K562 (cell line): ENCODE results near the gene KIF26A. TPM values are rescaled to one million over a fixed set of nuclear protein-coding genes. Genes with fewer than 3 reads are reported as not detected.

Experiments
- ATAC-seq: fragments of 200-7000 bp; cut with Tn5 transposase; 3 replicates; pipeline ENCODE4 v1.9.1; 2020; ENCODE audit warnings: moderate library complexity
- BruUV-seq: library from RNA; stranded (reverse); fragments of 400-500 nt; replicated peaks from 2 replicates; lab custom pipeline; 2021; lab: Mats Ljungman, UMichigan
- CTCF ChIA-PET: fragments of 300-600 bp; formaldehyde crosslinking; extraction: SDS; loops from one replicate; lab custom pipeline; 2021; ENCODE audit warnings: low intra/inter-chr PET ratio; lab: Yijun Ruan, JAX
- POLR2A ChIA-PET: fragments of 300-600, 350-650 bp; sonication (Branson Sonifier 250); formaldehyde crosslinking; extraction: SDS; loops from one replicate; lab custom pipeline; 2021; ENCODE audit warnings: antibody characterized with exemption, inconsistent platforms; lab: Yijun Ruan, JAX
- DNase-seq, 4 experiments: peaks; one replicate each; pipeline versions ENCODE4 v3.0.0 to v3.0.0-alpha.2; 2011 to 2018; ENCODE audit warnings: low spot score in 3 of 4, mixed read lengths in 3 of 4; ENCODE audit errors: extremely low read depth in 1 of 4
- FAIRE-seq: peaks from 2 replicates; lab custom pipeline; 2011; peaks lifted over from hg19 to GRCh38; lab: Jason Lieb, UNC
- H2AFZ ChIP-seq: 2 replicates; pipeline ENCODE4 v1.6.0; 2011; ENCODE audit warnings: low read depth, low read length, control low read depth, inconsistent platforms
- H3K27ac ChIP-seq: fragments of 200-600 bp; 3 replicates; pipeline ENCODE4 v1.8.0; 2011; ENCODE audit warnings: low read depth, mild to moderate bottlenecking, control low read depth, inconsistent platforms, low read length, moderate library complexity, mixed read lengths; ENCODE audit errors: extremely low read depth
- H3K27me3 ChIP-seq, 2 experiments: fragments of 300-600 bp in 1 of 2; 2 replicates in 1 of 2; 3 replicates in 1 of 2; pipeline versions ENCODE4 v1.6.0 to v1.8.0; 2011; ENCODE audit warnings: inconsistent platforms in 2 of 2, low read length in 2 of 2, mild to moderate bottlenecking in 1 of 2, mixed read lengths in 1 of 2, moderate library complexity in 1 of 2; ENCODE audit not compliant: control insufficient read depth in 2 of 2, insufficient read depth in 2 of 2
- H3K36me3 ChIP-seq: fragments of 300-600 bp; 3 replicates; pipeline ENCODE4 v1.8.0; 2011; ENCODE audit warnings: mild to moderate bottlenecking, low read length, inconsistent platforms; ENCODE audit not compliant: control insufficient read depth, insufficient read depth
- H3K4me1 ChIP-seq, 2 experiments: fragments of 200-600 bp in 1 of 2; replicated peaks in 1 of 2; 2 replicates in 1 of 2; 3 replicates in 1 of 2; pipeline versions ENCODE4 v1.5.1 to v1.8.0; 2011; ENCODE audit warnings: inconsistent platforms in 2 of 2, low read length in 2 of 2, mild to moderate bottlenecking in 1 of 2, mixed read lengths in 1 of 2, moderate library complexity in 1 of 2; ENCODE audit not compliant: control insufficient read depth in 2 of 2, insufficient read depth in 2 of 2
- H3K4me2 ChIP-seq: 2 replicates; pipeline ENCODE4 v1.6.1; 2011; ENCODE audit warnings: low read length, control low read depth, inconsistent platforms, mixed read lengths; ENCODE audit not compliant: insufficient read depth
- H3K4me3 ChIP-seq: fragments of 200-600 bp; sonication (generic), shearing (Covaris generic); 2 replicates; pipeline ENCODE4 v1.5.1; 2016; ENCODE audit warnings: control low read depth, inconsistent platforms
- H3K79me2 ChIP-seq: fragments of 200-600 bp; 3 replicates; pipeline ENCODE4 v1.8.0; 2011; ENCODE audit warnings: low read length, inconsistent platforms; ENCODE audit not compliant: control insufficient read depth, insufficient read depth
- H3K9ac ChIP-seq, 2 experiments: 2 replicates each; pipeline versions ENCODE4 v1.6.0 to v1.6.1; 2011; ENCODE audit warnings: low read depth in 2 of 2, low read length in 2 of 2, control low read depth in 1 of 2, inconsistent platforms in 1 of 2, mild to moderate bottlenecking in 1 of 2, mixed read lengths in 1 of 2; ENCODE audit not compliant: insufficient read depth in 1 of 2
- H3K9me1 ChIP-seq: one replicate; pipeline ENCODE4 v1.6.0; 2011; ENCODE audit warnings: inconsistent platforms, mild to moderate bottlenecking, low read length, moderate library complexity; ENCODE audit not compliant: control insufficient read depth, insufficient read depth
- H3K9me3 ChIP-seq: replicated peaks from 2 replicates; pipeline ENCODE4 v1.5.1; 2011; ENCODE audit warnings: low read depth, low read length, inconsistent platforms; ENCODE audit not compliant: control insufficient read depth, insufficient read depth
- H4K20me1 ChIP-seq: replicated peaks from 2 replicates; pipeline ENCODE4 v1.6.1; 2011; ENCODE audit warnings: low read length, inconsistent platforms, mixed read lengths; ENCODE audit not compliant: control insufficient read depth, insufficient read depth
- BRF1 ChIP-seq: IDR thresholded peaks from 3 replicates; pipeline ENCODE4 v1.6.1; 2011; ENCODE audit warnings: borderline replicate concordance, mild to moderate bottlenecking; ENCODE audit not compliant: insufficient read length; ENCODE audit errors: extremely low read depth
- RFX5 ChIP-seq: IDR thresholded peaks from 2 replicates; pipeline ENCODE4 v1.6.1; 2011; ENCODE audit warnings: low read depth, mild to moderate bottlenecking, improper control_type of control experiment, low read length
- TEAD4 ChIP-seq, 2 experiments: sonication (generic) in 1 of 2; formaldehyde crosslinking in 1 of 2; IDR thresholded peaks; 2 replicates each; pipeline versions ENCODE4 v1.6.1 to v1.8.0; 2012 to 2022; ENCODE audit warnings: borderline replicate concordance in 1 of 2, inconsistent platforms in 1 of 2, low read length in 1 of 2, mild to moderate bottlenecking in 1 of 2, missing genetic modification reagents in 1 of 2
- ZNF133 ChIP-seq: fragments of 250-450 bp; sonication (Bioruptor Pico); IDR thresholded peaks from 2 replicates; pipeline ENCODE4 v1.4.0; 2020; ENCODE audit warnings: mild to moderate bottlenecking
- ZNF696 ChIP-seq: fragments of 250-450 bp; sonication (Bioruptor Pico); conservative IDR thresholded peaks from 2 replicates; pipeline ENCODE4 v1.4.0; 2020; ENCODE audit warnings: mild to moderate bottlenecking, moderate library complexity
- WGBS: fragments of 100-300 bp; shearing (Covaris generic); methylation state at CpG from one replicate; pipeline ENCODE4 v1.1.6; 2016; ENCODE audit warnings: low coverage, mixed read lengths; ENCODE audit not compliant: insufficient coverage; ENCODE audit errors: missing lambda C conversion rate; 5-methylcytosine and 5-hydroxymethylcytosine counted together
- in situ Hi-C: fragments of 300-500 bp; cut with MboI; formaldehyde crosslinking; loops from 4 replicates; pipeline ENCODE4 v1.15.0; 2018; ENCODE audit warnings: inconsistent platforms, mixed read lengths
- intact Hi-C: fragments of 100-400 bp; cut with micrococcal nuclease; formaldehyde crosslinking; loops from 2 replicates; pipeline ENCODE4 v1.14.2; 2022
- polyA plus RNA-seq, 8 experiments: library from polyadenylated mRNA; depleted of rRNA in 4 of 8; stranded (reverse) in 5 of 8; unstranded in 3 of 8; fragments of >200 nt; fragmentation: Nextera tagmentation in 2 of 8; fragmentation: Illumina TruSeq in 1 of 8; extraction: Ambion mirVana in 2 of 8; extraction: Trizol in 1 of 8; gene quantifications; 2 replicates each; pipeline versions ENCODE4 v1.2.1 to v1.2.3, GENCODE V29; 2011 to 2014; ENCODE audit warnings: inconsistent platforms in 1 of 8, missing spikeins in 1 of 8
- total RNA-seq, 7 experiments: library from RNA; depleted of rRNA in 6 of 7; stranded (reverse); fragments of >200 nt in 6 of 7; fragmentation: Illumina TruSeq in 2 of 7; extraction: Trizol in 2 of 7; gene quantifications; 2 replicates each; pipeline versions ENCODE4 v1.2.1 to v1.2.3, GENCODE V29; 2011 to 2021; ENCODE audit warnings: low replicate concordance in 1 of 7
- TF ChIP-seq, protein P1 (sequence below): fragments of 450-650 bp; conservative IDR thresholded peaks from 2 replicates; pipeline ENCODE4 v1.6.1; 2016; ENCODE audit warnings: missing genetic modification characterization, low read depth, mild to moderate bottlenecking, missing compliant biosample characterization, moderate library complexity

The KIF26A gene
- total and polyA plus RNA-seq, 9 of the 15 experiments (the other 6 are each of a cell fraction or from before 2014, with no cell fraction given), result 0.04 TPM; not detected in 8

DNA sequence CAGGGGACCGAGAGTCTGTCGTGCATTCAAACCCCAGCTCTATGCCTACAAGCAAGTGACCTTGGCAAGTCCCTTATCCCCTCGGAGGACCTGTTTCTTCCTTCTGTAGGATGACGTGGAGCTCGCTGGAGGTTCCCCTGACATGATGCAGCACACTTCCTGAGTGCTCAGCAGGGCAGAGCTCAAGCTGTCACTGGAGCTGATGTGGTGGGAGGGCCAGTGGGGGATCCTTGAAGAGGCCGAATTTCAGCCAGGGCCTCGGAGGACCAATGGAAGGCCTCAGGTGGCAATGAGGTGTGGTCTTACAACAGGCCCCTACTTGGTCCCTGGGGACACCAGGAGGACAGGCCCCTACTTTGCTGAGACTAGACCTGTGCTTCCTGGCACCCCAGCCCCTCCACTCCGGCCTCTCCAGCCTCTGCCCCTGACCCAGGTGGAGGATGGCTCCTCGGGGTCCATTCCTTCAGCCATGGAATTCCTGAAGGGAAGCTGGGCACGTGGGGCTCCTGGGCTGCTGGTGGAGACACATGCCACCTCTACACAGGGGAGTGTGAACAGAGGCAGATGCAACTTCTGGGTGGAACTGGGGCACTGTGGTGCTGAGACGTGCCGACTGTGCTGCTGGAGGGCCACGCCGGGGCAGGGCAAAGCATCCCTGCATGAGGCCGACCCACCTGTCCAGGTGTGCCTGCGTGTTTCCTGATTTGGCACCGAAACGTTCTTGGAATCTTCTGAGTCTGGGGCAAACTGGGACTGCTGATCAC is 18.7 kb upstream of the KIF26A start:
- Histone ChIP-seq H4K20me1 (no peaks in the 10 kb centered on the region), H3K27me3 (no peaks in the 10 kb centered on the region), H3K36me3 (no peaks in the 10 kb centered on the region), H3K9ac (no peak overlapping the region), H3K4me1 (no peaks in the 10 kb centered on the region), H3K4me3 (no peak overlapping the region), H2AFZ (no peak overlapping the region), H3K4me2 (no peak overlapping the region), H3K27ac (no peak overlapping the region), H3K79me2 (no peaks in the 10 kb centered on the region), H3K9me3 (no peaks in the 10 kb centered on the region), H3K9me1 (no peaks in the 10 kb centered on the region)
- BruUV-seq, result no TSS peak
- no peak for ATAC-seq
- TF ChIP-seq RFX5 (no peak), ZNF696 (no peak), BRF1 (no peak), ZNF133 (CRISPR knock-in tag) (no peak), TEAD4 (IDR thresholded peaks at IDR 0.05; ENCODE audit: low read length) (no peak), TEAD4 (CRISPR knock-in tag; IDR thresholded peaks at IDR 0.05; ENCODE audit: borderline replicate concordance) (no peak)
- TF ChIP-seq, protein P1, sequence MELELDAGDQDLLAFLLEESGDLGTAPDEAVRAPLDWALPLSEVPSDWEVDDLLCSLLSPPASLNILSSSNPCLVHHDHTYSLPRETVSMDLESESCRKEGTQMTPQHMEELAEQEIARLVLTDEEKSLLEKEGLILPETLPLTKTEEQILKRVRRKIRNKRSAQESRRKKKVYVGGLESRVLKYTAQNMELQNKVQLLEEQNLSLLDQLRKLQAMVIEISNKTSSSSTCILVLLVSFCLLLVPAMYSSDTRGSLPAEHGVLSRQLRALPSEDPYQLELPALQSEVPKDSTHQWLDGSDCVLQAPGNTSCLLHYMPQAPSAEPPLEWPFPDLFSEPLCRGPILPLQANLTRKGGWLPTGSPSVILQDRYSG, result no peak
- WGBS, result under 1% methylated on average over 17 of the region's 18 CpGs
- DNase-seq, result no peak
- ChIA-PET POLR2A (interaction anchor here (0.6 kb wide), 1 partner anchor 382 kb away, joined by 3 read pairs; no protein-coding TSS in a partner anchor), CTCF (no interaction called here)
- no peak for FAIRE-seq
- intact Hi-C loops (no loop called here), in situ Hi-C loops (no loop called here)
